ENCODE results near the gene LMF1.

- no peak for TF ChIP-seq CTCF (IDR thresholded peaks at IDR 0.05)
- no peak for TF ChIP-seq POLR2A (IDR thresholded peaks at IDR 0.05)
Measured at GRCh38 chr16:894841-895240, 75.9 kb downstream of the LMF1 start.

Measured in vagina (tissue), 2 donors.